GM18517 (cell line): ENCODE results near the gene RXFP1.
"Not testable (repeated sequence)": the region's sequence is repeated elsewhere in the genome, so short reads cannot be mapped to it uniquely, and the experiment has no call there.

Source experiments
- ATAC-seq: cut with Tn5 transposase; IDR thresholded peaks from one replicate; pipeline ENCODE4 v1.9.1; 2021; ENCODE audit warnings: mild to moderate bottlenecking, moderate library complexity; ENCODE audit not compliant: unreplicated experiment

RXFP1 gene

GRCh38 chr4:158606969-158607368 lies 85.3 kb downstream of the RXFP1 start:
- ATAC-seq = no peak

GRCh38 chr4:158609116-158609515 lies 87.4 kb downstream of the RXFP1 start:
- ATAC-seq = no peak

GRCh38 chr4:158610790-158611189 lies 89.1 kb downstream of the RXFP1 start:
- peak; percentile 95 for ATAC-seq

- ATAC-seq = no peak
Measured at GRCh38 chr4:158613046-158613445, 91.4 kb downstream of the RXFP1 start.

- ATAC-seq = no peak
Measured at GRCh38 chr4:158617956-158618355, 96.3 kb downstream of the RXFP1 start.

- ATAC-seq = no peak
Measured at GRCh38 chr4:158621729-158622128, 100.0 kb downstream of the RXFP1 start.

- no peak for ATAC-seq
Measured at GRCh38 chr4:158622251-158622650, 100.6 kb downstream of the RXFP1 start.

GRCh38 chr4:158624889-158625478 lies 103.3 kb downstream of the RXFP1 start:
- ATAC-seq = peak; percentile 92

GRCh38 chr4:158625544-158625943 lies 103.9 kb downstream of the RXFP1 start:
- ATAC-seq = no peak

GRCh38 chr4:158630893-158631292 lies 109.2 kb downstream of the RXFP1 start:
- ATAC-seq = no peak

- no peak for ATAC-seq
Measured at GRCh38 chr4:158636619-158637018, 114.9 kb downstream of the RXFP1 start.

GRCh38 chr4:158644356-158644755 lies 122.7 kb downstream of the RXFP1 start:
- ATAC-seq = no peak

- no peak for ATAC-seq
Measured at GRCh38 chr4:158644760-158645159, 123.1 kb downstream of the RXFP1 start.

- ATAC-seq = no peak
Measured at GRCh38 chr4:158649111-158649680, 127.5 kb downstream of the RXFP1 start.

- no peak for ATAC-seq
Measured at GRCh38 chr4:158652920-158653319, 131.2 kb downstream of the RXFP1 start.

- ATAC-seq = no peak
Measured at GRCh38 chr4:158656439-158656838, 134.8 kb downstream of the RXFP1 start.

- ATAC-seq = no peak
Measured at GRCh38 chr4:158657291-158657690, 135.6 kb downstream of the RXFP1 start.

- not testable (repeated sequence) for ATAC-seq
Measured at GRCh38 chr4:158663255-158663654, 141.6 kb downstream of the RXFP1 start.

GRCh38 chr4:158663707-158664625 lies 142.3 kb downstream of the RXFP1 start:
- ATAC-seq = not testable (repeated sequence)

GRCh38 chr4:158664806-158665205 lies 143.1 kb downstream of the RXFP1 start:
- no peak for ATAC-seq

- no peak for ATAC-seq
Measured at GRCh38 chr4:158666892-158667291, 145.2 kb downstream of the RXFP1 start.

- ATAC-seq = no peak
Measured at GRCh38 chr4:158667651-158668198, 146.0 kb downstream of the RXFP1 start.
